Esophagus muscularis mucosa (tissue), 4 donors: Measurements from ENCODE around the gene RAE1. TPM values are rescaled to one million over a fixed set of nuclear protein-coding genes. Genes with fewer than 3 reads are reported as not detected.

ENCODE experiments used
- DNase-seq: peaks from one replicate; pipeline ENCODE4 v3.0.0-alpha.2; 2017; ENCODE audit errors: extremely low spot score
- H3K27ac ChIP-seq, 4 donors: fragments of 200-600 bp; sonication (generic); replicated peaks in 1 of 4; 1 replicate in 3 of 4; 2 replicates in 1 of 4; pipeline ENCODE4 v1.5.1; 2016 to 2019; ENCODE audit warnings: mild to moderate bottlenecking in 1 of 4
- H3K27me3 ChIP-seq, 4 donors: fragments of 200-600 bp; sonication (generic); one replicate each; pipeline versions ENCODE4 v1.5.1 to v1.6.0; 2016 to 2019
- H3K36me3 ChIP-seq, 4 donors: fragments of 200-600 bp; sonication (generic); one replicate each; pipeline ENCODE4 v1.5.1; 2016 to 2019
- H3K4me1 ChIP-seq, 4 donors: fragments of 200-600 bp; sonication (generic); one replicate each; pipeline ENCODE4 v1.5.1; 2016 to 2019
- H3K4me3 ChIP-seq, 4 donors: fragments of 200-600 bp; sonication (generic); 1 replicate in 2 of 4; 2 replicates in 2 of 4; pipeline ENCODE4 v1.5.1; 2016 to 2019; ENCODE audit warnings: mild to moderate bottlenecking in 4 of 4, moderate library complexity in 1 of 4
- H3K9me3 ChIP-seq, 4 donors: fragments of 200-600 bp; sonication (generic); 1 replicate in 3 of 4; 2 replicates in 1 of 4; pipeline ENCODE4 v1.5.1; 2016 to 2019
- EP300 ChIP-seq: sonication (generic); formaldehyde crosslinking; IDR thresholded peaks from one replicate; pipeline ENCODE4 v1.6.1; 2017; ENCODE audit warnings: antibody characterized with exemption
- POLR2A ChIP-seq: fragments of 450-650 bp; IDR thresholded peaks from one replicate; pipeline ENCODE4 v1.6.1; 2017; ENCODE audit warnings: antibody characterized with exemption, moderate library complexity, mild to moderate bottlenecking, low read depth
- POLR2AphosphoS5 ChIP-seq, 2 donors: sonication (generic); formaldehyde crosslinking; IDR thresholded peaks; one replicate each; pipeline ENCODE4 v1.6.1; 2017; ENCODE audit warnings: antibody characterized with exemption in 2 of 2
- WGBS: methylation state at CpG from one replicate; pipeline ENCODE4 v1.1.5; 2018; 5-methylcytosine and 5-hydroxymethylcytosine counted together
- intact Hi-C: fragments of 100-400 bp; cut with DNase I; formaldehyde crosslinking; loops from one replicate; pipeline ENCODE4 v1.15.1; 2023
- total RNA-seq, 4 donors: library from RNA; depleted of rRNA; stranded (reverse); fragments of >200 nt; gene quantifications; one replicate each; pipeline versions ENCODE4 v1.1.0 to v1.2.1, GENCODE V29; 2016
- TF ChIP-seq, protein P1 (sequence below), 3 experiments: fragments of 200-600 bp in 2 of 3; fragments of 450-650 bp in 1 of 3; sonication (generic) in 2 of 3; IDR thresholded peaks; one replicate each; pipeline ENCODE4 v1.5.1; 2017 to 2019; ENCODE audit warnings: antibody characterized with exemption in 3 of 3, mild to moderate bottlenecking in 2 of 3, moderate library complexity in 1 of 3

Gene RAE1
- total RNA-seq, 4 donors from 2014 or later, result 15.0 to 24.1 (median 21.5) TPM

DNA sequence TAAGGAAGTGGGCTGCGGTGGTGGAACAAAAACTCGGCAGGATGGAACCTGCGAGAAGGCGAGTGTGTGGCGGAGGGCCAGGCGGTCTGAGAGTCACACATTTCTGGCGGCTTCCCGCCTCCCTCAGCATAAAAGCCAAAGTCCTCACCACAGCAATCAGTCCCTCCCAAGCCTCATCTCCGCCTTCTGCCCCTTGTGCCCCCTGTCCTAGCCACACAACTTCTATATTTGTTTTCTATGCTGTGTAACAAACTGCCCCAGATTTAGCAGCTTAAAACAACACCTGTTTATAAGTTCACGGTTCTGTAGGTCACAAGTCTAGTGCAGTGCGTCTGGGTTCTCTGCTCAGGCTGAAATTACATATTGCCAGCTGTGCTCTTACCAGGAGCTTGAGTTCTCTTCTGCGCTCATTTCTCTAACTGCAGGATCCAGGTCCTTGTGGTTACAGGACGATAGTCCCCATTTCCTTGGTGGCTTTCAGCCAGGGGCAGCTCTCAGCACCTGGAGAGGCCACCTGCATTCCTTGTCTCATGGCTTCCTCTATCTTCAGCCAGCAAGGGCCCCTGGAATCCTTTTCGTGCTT lies 33.2 kb upstream of the RAE1 start:
- Histone ChIP-seq H3K9me3 (no peaks in the 10 kb centered on the region), H3K27ac (no peak overlapping the region), H3K36me3 (no peaks in the 10 kb centered on the region), H3K4me3 (no peak overlapping the region), H3K27me3 (peaks cover 0 to 11% (median 0%) of the 10 kb centered on the region in 4 donors), H3K4me1 (peaks cover 0 to 7% (median 3%) of the 10 kb centered on the region in 4 donors)
- intact Hi-C loops, result no loop called here
- peak; percentile 68 for DNase-seq
- 80% methylated on average over 14 of the region's 14 CpGs for WGBS
- TF ChIP-seq EP300, result no peak
- TF ChIP-seq POLR2A, result no peak
- no peak for TF ChIP-seq POLR2AphosphoS5 (IDR thresholded peaks at IDR 0.05)
- TF ChIP-seq, protein P1, sequence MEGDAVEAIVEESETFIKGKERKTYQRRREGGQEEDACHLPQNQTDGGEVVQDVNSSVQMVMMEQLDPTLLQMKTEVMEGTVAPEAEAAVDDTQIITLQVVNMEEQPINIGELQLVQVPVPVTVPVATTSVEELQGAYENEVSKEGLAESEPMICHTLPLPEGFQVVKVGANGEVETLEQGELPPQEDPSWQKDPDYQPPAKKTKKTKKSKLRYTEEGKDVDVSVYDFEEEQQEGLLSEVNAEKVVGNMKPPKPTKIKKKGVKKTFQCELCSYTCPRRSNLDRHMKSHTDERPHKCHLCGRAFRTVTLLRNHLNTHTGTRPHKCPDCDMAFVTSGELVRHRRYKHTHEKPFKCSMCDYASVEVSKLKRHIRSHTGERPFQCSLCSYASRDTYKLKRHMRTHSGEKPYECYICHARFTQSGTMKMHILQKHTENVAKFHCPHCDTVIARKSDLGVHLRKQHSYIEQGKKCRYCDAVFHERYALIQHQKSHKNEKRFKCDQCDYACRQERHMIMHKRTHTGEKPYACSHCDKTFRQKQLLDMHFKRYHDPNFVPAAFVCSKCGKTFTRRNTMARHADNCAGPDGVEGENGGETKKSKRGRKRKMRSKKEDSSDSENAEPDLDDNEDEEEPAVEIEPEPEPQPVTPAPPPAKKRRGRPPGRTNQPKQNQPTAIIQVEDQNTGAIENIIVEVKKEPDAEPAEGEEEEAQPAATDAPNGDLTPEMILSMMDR (IDR thresholded peaks at IDR 0.05), result no peak

DNA sequence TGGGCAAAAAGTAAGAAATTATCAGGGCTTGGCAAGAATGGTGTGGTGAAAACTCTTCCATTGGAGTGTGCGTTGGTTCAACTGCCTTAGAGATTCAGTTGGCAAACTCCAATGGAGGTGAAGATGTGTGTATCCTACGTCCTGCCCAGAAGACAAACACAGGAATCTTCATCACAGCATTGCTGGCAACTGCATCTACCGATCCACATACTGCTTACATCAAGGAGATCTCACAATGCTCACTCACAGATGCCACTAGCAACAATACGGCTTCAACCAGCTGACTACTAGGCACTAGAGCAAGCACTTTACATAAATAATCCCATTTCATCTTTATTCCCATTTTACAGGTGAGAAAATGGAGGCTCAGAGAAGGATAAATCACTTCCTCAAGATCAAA lies 31.5 kb upstream of the RAE1 start:
- Histone ChIP-seq H3K9me3 (no peaks in the 10 kb centered on the region), H3K27ac (no peak overlapping the region), H3K36me3 (no peaks in the 10 kb centered on the region), H3K4me1 (peaks cover 0 to 14% (median 7%) of the 10 kb centered on the region in 4 donors), H3K27me3 (peaks cover 0 to 11% (median 0%) of the 10 kb centered on the region in 4 donors), H3K4me3 (no peak overlapping the region)
- no peak for TF ChIP-seq POLR2AphosphoS5 (IDR thresholded peaks at IDR 0.05)
- DNase-seq, result peak; percentile 89
- intact Hi-C loops, result no loop called here
- WGBS, result 80% methylated on average over 4 of the region's 4 CpGs

DNA sequence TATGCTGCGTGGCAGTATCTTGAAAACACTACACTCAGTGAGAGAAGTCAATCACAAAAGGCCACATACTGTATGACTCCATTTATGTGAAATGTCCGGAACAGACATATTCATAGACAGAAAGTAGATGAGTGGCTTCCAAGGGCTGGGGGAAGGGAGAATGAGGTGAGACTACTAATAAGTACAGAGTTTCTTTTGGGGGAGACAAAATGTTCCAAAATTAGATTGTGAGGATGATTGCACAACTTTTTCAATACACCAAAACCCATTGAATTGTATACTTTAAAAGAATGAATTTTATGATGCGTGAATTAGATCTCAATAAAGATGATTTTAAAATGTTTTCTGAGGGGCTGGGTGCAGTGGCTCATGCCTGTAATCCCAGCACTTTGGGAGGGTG lies 30.7 kb upstream of the RAE1 start:
- no peak overlapping the region for H3K4me3 ChIP-seq
- 91% methylated on average over 3 of the region's 3 CpGs for WGBS
- H3K9me3 ChIP-seq, result no peaks in the 10 kb centered on the region
- H3K36me3 ChIP-seq, result no peaks in the 10 kb centered on the region
- H3K4me1 ChIP-seq, result peaks cover 0 to 14% (median 7%) of the 10 kb centered on the region in 4 donors
- H3K27me3 ChIP-seq, result peaks cover 0 to 11% (median 0%) of the 10 kb centered on the region in 4 donors
- no peak for DNase-seq
- intact Hi-C loops, result no loop called here
- no peak overlapping the region for H3K27ac ChIP-seq
- TF ChIP-seq, protein P1 (IDR thresholded peaks at IDR 0.05), result no peak
- TF ChIP-seq POLR2AphosphoS5 (IDR thresholded peaks at IDR 0.05) (no peak), EP300 (no peak), POLR2A (no peak)

DNA sequence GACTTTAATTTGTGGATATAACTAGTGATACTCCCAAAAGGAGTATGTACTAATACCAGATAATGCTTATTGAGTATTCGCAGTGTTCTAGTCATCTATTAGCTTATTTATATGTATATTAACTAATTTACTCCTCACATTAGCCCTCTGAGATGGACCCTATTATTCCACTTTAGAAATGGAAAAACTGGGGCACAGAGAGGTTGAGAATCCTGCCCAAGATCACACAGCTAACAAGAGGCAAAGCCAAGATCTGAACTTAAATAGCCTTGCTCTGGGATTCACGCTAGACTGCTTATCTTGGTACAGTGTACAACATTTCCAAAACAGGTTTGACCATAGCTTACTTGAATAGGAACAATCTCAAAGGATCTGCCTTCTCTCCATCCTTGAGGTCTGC lies 29.9 kb upstream of the RAE1 start:
- H3K4me1 ChIP-seq, result peaks cover 0 to 14% (median 7%) of the 10 kb centered on the region in 4 donors
- TF ChIP-seq POLR2A, result no peak
- TF ChIP-seq, protein P1 (IDR thresholded peaks at IDR 0.05), result no peak
- no peak for TF ChIP-seq POLR2AphosphoS5 (IDR thresholded peaks at IDR 0.05)
- no peak for TF ChIP-seq EP300
- WGBS, result 96% methylated on average over 2 of the region's 2 CpGs
- no peak overlapping the region for H3K27ac ChIP-seq
- H3K27me3 ChIP-seq, result peaks cover 0 to 11% (median 0%) of the 10 kb centered on the region in 4 donors
- DNase-seq, result no peak
- no peaks in the 10 kb centered on the region for H3K9me3 ChIP-seq
- no peaks in the 10 kb centered on the region for H3K36me3 ChIP-seq
- intact Hi-C loops, result no loop called here
- no peak overlapping the region for H3K4me3 ChIP-seq

DNA sequence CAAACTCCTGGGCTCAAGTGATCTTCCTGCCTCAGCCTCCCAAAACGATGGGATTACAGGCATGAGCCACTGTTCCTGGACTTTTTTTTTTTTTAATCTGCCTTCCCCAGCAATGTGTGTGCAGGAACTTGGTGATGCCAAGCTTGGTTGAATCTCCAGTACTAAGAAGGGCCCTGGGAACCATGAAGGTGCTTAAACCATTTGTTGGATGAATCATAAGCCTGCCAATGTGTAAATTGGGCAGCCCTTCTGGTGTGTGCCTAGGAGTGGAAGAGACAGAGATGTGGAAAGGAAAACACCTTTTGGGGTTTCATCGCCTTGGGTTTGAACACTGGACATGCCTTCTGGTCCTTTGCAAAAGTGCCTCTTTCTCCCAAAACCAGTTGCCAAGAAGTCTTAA lies 28.6 kb upstream of the RAE1 start:
- no peak overlapping the region for H3K27ac ChIP-seq
- WGBS, result 79% methylated on average over 2 of the region's 2 CpGs
- intact Hi-C loops, result no loop called here
- peaks cover 0 to 11% (median 0%) of the 10 kb centered on the region in 4 donors for H3K27me3 ChIP-seq
- TF ChIP-seq POLR2A, result no peak
- TF ChIP-seq EP300, result no peak
- TF ChIP-seq, protein P1 (IDR thresholded peaks at IDR 0.05), result no peak
- no peak for TF ChIP-seq POLR2AphosphoS5 (IDR thresholded peaks at IDR 0.05)
- H3K4me1 ChIP-seq, result peaks cover 0 to 20% (median 7%) of the 10 kb centered on the region in 4 donors
- no peak for DNase-seq
- no peak overlapping the region for H3K4me3 ChIP-seq
- no peaks in the 10 kb centered on the region for H3K36me3 ChIP-seq
- no peaks in the 10 kb centered on the region for H3K9me3 ChIP-seq
